Activated naive CD4-positive, alpha-beta T cell treated with anti-CD3 and anti-CD28 coated beads for 36 hours (primary cell): ENCODE measurements around the gene JMJD4. TPM values are rescaled to one million over a fixed set of nuclear protein-coding genes. Genes with fewer than 3 reads are reported as not detected.

ENCODE experiments used
- total RNA-seq, 2 experiments: library from RNA; stranded (reverse); gene quantifications; one replicate each; pipeline ENCODE4 v1.2.3, GENCODE V29; 2021

JMJD4 gene
- total RNA-seq, 2 experiments from 2014 or later = 11.3 to 11.7 TPM

Other genes starting within 250 kb of the JMJD4 start
- gene ZNF678, start 171.7 kb downstream of the JMJD4 start, total RNA-seq = 1 to 10 TPM; 9.5 TPM
- gene SNAP47, start 133 bp upstream of the JMJD4 start, total RNA-seq = 10 to 100 TPM; 18.7 to 23.0 TPM
- not detected for gene PRSS38, start 80.4 kb upstream of the JMJD4 start, total RNA-seq
- gene WNT9A, start 212.6 kb upstream of the JMJD4 start, total RNA-seq = not detected